Pancreas (tissue), 10 donors: Measurements from ENCODE around the gene PARD3. TPM values are rescaled to one million over a fixed set of nuclear protein-coding genes. Genes with fewer than 3 reads are reported as not detected.
A peak's percentile ranks its signal among the peaks of the same experiment; 100 is the strongest.

Source experiments
- ATAC-seq, 4 donors: fragments of 200-7000 bp; cut with Tn5 transposase; one replicate each; pipeline versions ENCODE4 v1.8.0 to v1.9.1; 2020; ENCODE audit warnings: mild to moderate bottlenecking in 4 of 4, moderate library complexity in 4 of 4
- DNase-seq, 6 donors: peaks; one replicate each; pipeline ENCODE4 v3.0.0-alpha.2; 2020
- FAIRE-seq: peaks from 2 replicates; lab custom pipeline; 2012; peaks lifted over from hg19 to GRCh38; lab: Jason Lieb, UNC
- H3K27ac ChIP-seq, 4 donors: fragments of 200-600 bp; sonication (generic); 1 replicate in 3 of 4; 2 replicates in 1 of 4; pipeline versions ENCODE4 v1.5.0 to v1.8.0; 2020
- H3K27me3 ChIP-seq, 4 donors: fragments of 200-600 bp; one replicate each; pipeline ENCODE4 v1.8.0; 2021
- H3K36me3 ChIP-seq, 3 donors: fragments of 200-600 bp; sonication (generic) in 1 of 3; one replicate each; pipeline versions ENCODE4 v1.5.0 to v1.8.0; 2020 to 2021
- H3K4me1 ChIP-seq, 3 donors: fragments of 200-600 bp; one replicate each; pipeline ENCODE4 v1.8.0; 2021
- H3K4me3 ChIP-seq, 4 donors: fragments of 200-600 bp; sonication (generic) in 2 of 4; one replicate each; pipeline versions ENCODE4 v1.5.0 to v1.8.0; 2020 to 2021
- H3K9me3 ChIP-seq, 4 donors: fragments of 200-600 bp; one replicate each; pipeline ENCODE4 v1.8.0; 2021
- CTCF ChIP-seq, 4 donors: fragments of 200-600 bp; sonication (generic) in 3 of 4; IDR thresholded peaks; one replicate each; pipeline versions ENCODE4 v1.5.0 to v1.8.0; 2021; ENCODE audit warnings: antibody characterized with exemption in 4 of 4
- WGBS, 2 donors: extraction: QIAGEN DNeasy Blood & Tissue Kit; methylation state at CpG; one replicate each; pipeline ENCODE4 v1.1.7; 2013; 5-methylcytosine and 5-hydroxymethylcytosine counted together
- intact Hi-C, 3 donors: fragments of 100-400 bp; cut with DNase I; formaldehyde crosslinking; loops; one replicate each; pipeline versions ENCODE4 v1.11.1 to v1.14.2; 2022
- polyA plus RNA-seq, 2 donors: library from polyadenylated mRNA; stranded (reverse); fragments of 200-250 nt; gene quantifications; one replicate each; pipeline ENCODE4 v1.2.3, GENCODE V29; 2013
- total RNA-seq, 6 donors: library from RNA; stranded (reverse); fragmentation: NEBNext Ultra II Directional in 4 of 6; extraction: Animal tissue kit (Norgen Biotek cat#: 25700) in 4 of 6; gene quantifications; one replicate each; pipeline versions ENCODE4 v1.2.1 to v1.2.4, GENCODE V29; 2021 to 2023
- donor health status: healthy with polysubstance abuse.
- donor health status: DM: no; HTN: no; CAD: no; lungs with moderate emphysema.
- donor health status: DM: no; HTN: no; CAD: no.
- donor health status: control.
- donor health status: control.
- donor health status: Bipolar disorder and iron deficiency.
- donor health status: DM: yes; HTN: yes; CAD: no.
- donor health status: DM: no; HTN: no; CAD: no.
- donor health status: DM: no; HTN: no; CAD: no.
- donor health status: DM: yes; HTN: yes; CAD: no.

The PARD3 gene
- total and polyA plus RNA-seq, 8 donors: 12.8 to 32.3 (median 23.4) TPM

DNA sequence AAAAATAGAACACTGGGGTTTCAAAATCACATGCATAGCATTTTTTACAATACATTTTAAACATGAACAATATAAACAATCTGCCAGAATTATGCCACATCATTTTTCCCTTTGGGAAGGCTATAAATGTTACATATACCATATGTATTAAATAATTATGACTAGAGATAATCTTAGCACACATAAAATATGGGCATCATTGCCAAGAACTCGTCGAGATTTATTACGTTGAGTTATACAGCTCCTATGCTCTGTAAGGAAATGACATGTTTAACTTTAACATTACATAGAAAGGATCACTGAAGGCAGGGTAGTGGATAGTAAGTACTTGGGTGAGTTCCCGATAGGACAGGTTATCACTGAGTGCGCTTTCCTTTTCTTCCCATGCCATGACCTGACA is 267.8 kb downstream of the PARD3 start:
- DNase-seq (no peak), ATAC-seq (no peak), FAIRE-seq (no peak)
- H3K4me3 ChIP-seq: no peak overlapping the region
- no peaks in the 10 kb centered on the region for H3K4me1 ChIP-seq
- no peak for TF ChIP-seq CTCF (IDR thresholded peaks at IDR 0.05)
- H3K9me3 ChIP-seq: no peaks in the 10 kb centered on the region
- no peak overlapping the region for H3K27ac ChIP-seq
- H3K36me3 ChIP-seq: no peaks in the 10 kb centered on the region
- WGBS, 2 donors: 83 to 86% methylated on average over 5 of the region's 5 CpGs
- H3K27me3 ChIP-seq: no peaks in the 10 kb centered on the region
- intact Hi-C loops: no loop called here

GRCh38 chr10:34544400-34544799 is 270.7 kb downstream of the PARD3 start:
- no peaks in the 10 kb centered on the region for H3K36me3 ChIP-seq
- TF ChIP-seq CTCF (IDR thresholded peaks at IDR 0.05): no peak
- no peaks in the 10 kb centered on the region for H3K9me3 ChIP-seq
- H3K27me3 ChIP-seq: no peaks in the 10 kb centered on the region
- DNase-seq (no peak), FAIRE-seq (no peak), ATAC-seq (peak in 2 of 4 donors; percentile 46 to 55)
- no peaks in the 10 kb centered on the region for H3K4me1 ChIP-seq
- intact Hi-C loops: no loop called here
- H3K27ac ChIP-seq: no peak overlapping the region
- no peak overlapping the region for H3K4me3 ChIP-seq

DNA sequence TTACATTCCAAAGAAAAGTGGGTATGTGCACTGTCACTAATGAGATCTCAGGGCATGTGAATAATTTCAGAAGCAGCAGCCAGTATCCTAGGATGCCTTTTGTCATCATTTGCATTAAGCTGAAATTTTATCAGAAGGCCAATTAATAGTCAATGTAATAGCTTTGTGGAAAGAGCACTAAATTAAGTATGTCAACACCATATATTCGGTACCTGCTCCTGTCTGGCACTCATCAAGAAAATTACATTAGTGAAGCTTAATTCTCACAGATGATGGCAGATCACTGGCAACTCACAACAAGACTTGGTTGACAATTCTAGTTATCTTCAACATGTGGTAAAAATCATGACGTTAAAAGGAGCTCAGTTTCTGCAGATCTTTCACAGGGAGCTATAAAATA is 271.4 kb downstream of the PARD3 start:
- no peak overlapping the region for H3K27ac ChIP-seq
- 51 to 67% methylated on average over 2 of the region's 2 CpGs for WGBS, 2 donors
- no peak for TF ChIP-seq CTCF (IDR thresholded peaks at IDR 0.05)
- H3K36me3 ChIP-seq: no peaks in the 10 kb centered on the region
- no peak for ATAC-seq
- intact Hi-C loops: no loop called here
- no peak overlapping the region for H3K4me3 ChIP-seq
- FAIRE-seq: no peak
- no peak for DNase-seq
- H3K27me3 ChIP-seq: no peaks in the 10 kb centered on the region
- no peaks in the 10 kb centered on the region for H3K4me1 ChIP-seq
- H3K9me3 ChIP-seq: no peaks in the 10 kb centered on the region

GRCh38 chr10:34540492-34540891 is 274.6 kb downstream of the PARD3 start:
- H3K36me3 ChIP-seq: no peaks in the 10 kb centered on the region
- H3K9me3 ChIP-seq: no peaks in the 10 kb centered on the region
- TF ChIP-seq CTCF (IDR thresholded peaks at IDR 0.05): no peak
- intact Hi-C loops: no loop called here
- H3K27ac ChIP-seq: no peak overlapping the region
- no peak overlapping the region for H3K4me3 ChIP-seq
- no peak for DNase-seq
- 96 to 98% methylated on average over 7 of the region's 7 CpGs for WGBS, 2 donors
- ATAC-seq: no peak
- H3K4me1 ChIP-seq: peaks cover 0 to 3% (median 0%) of the 10 kb centered on the region in 3 donors
- no peaks in the 10 kb centered on the region for H3K27me3 ChIP-seq
- FAIRE-seq: no peak

- DNase-seq (no peak), ATAC-seq (peak in 3 of 4 donors; percentile 48 to 66 (median 48)), FAIRE-seq (no peak)
- Histone ChIP-seq H3K4me1 (peaks cover 0 to 3% (median 0%) of the 10 kb centered on the region in 3 donors), H3K27ac (no peak overlapping the region), H3K9me3 (no peaks in the 10 kb centered on the region), H3K27me3 (no peaks in the 10 kb centered on the region), H3K36me3 (no peaks in the 10 kb centered on the region), H3K4me3 (peak overlapping the region in 1 of 4 donors; percentile 8)
- 85 to 86% methylated on average over 13 of the region's 13 CpGs for WGBS, 2 donors
- intact Hi-C loops: no loop called here
- no peak for TF ChIP-seq CTCF (IDR thresholded peaks at IDR 0.05)
Measured at GRCh38 chr10:34539533-34540315, 275.4 kb downstream of the PARD3 start.
